Measurements from ENCODE around the gene KMT2C. TPM values are rescaled to one million over a fixed set of nuclear protein-coding genes. Genes with fewer than 3 reads are reported as not detected.
A peak's percentile ranks its signal among the peaks of the same experiment; 100 is the strongest.
"Not testable (repeated sequence)": the region's sequence is repeated elsewhere in the genome, so short reads cannot be mapped to it uniquely, and the experiment has no call there.

Gene KMT2C
- total RNA-seq, 8 experiments from 2014 or later: 27.8 to 64.0 (median 35.8) TPM

DNA sequence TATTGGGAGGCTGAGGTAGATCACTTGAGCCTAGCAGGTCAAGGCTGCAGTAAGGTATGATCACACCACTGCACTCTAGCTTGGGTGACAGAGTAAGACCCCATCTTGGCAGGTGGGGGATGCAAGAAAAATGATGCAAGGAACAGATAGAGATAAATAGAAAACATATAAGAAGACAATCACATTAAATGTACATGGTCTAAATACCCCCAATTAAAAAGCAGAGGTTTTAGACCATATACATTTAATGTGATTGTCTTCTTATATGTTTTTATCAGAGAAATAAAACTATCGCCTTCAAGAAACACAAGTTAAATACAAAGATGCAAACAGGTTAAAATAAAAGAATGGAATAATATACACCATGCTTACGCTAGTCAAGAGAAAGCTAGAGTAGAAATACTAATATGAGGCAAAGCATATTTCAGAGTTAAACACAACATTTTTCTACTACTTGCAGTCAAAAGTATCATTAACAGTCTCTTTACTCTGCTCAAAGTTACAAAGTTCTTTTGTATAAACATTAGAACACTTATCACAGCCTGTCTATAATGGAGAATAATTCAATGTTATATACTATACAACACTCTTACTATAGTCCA lies 136.2 kb downstream of the KMT2C start:
- H3K27ac ChIP-seq; H3K4me3 ChIP-seq; H3K4me1 ChIP-seq (replicated peaks in 1 of 2); ATAC-seq (replicated peaks in 6 of 8); in situ Hi-C loops (cut with MboI; ENCODE audit: low pct_unique_long_range_greater_than_20kb in 2 of 9, low sequenced_read_pairs in 9 of 9, unreplicated experiment in 9 of 9): not testable (repeated sequence)
- whole genome bisulfite sequencing, 10 experiments: 75 to 100% (median 100%) methylated on average over 1 of the region's 2 CpGs; no CpG with 5 or more reads in 6 of the 10 experiments

DNA sequence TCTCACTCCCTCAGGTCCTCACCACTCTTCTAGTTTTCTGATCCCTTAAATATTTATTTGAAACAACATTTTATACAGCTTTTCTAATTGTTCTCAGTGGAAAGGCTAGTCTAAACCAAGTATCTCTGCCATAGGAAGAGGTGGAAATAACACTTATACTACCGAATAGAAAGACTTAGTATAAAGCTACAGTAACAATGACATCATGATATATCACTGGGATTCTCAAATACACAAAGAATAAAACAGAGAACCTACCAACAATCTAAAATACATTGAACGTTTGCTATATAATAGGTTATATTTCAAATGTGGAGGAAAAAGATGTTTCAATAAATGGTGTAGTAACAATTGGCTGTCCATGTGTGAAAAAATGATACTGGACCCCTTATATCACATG lies 142.9 kb downstream of the KMT2C start:
- Histone ChIP-seq H3K4me3 (no peak overlapping the region), H3K4me1 (replicated peaks in 1 of 2) (no peaks in the 10 kb centered on the region), H3K27ac (no peak overlapping the region)
- WGBS, 10 experiments: 60 to 100% (median 92%) methylated on average over 1 to 2 of the region's 2 CpGs
- no peak for ATAC-seq (replicated peaks in 6 of 8)
- in situ Hi-C loops (cut with MboI; ENCODE audit: low pct_unique_long_range_greater_than_20kb in 2 of 9, low sequenced_read_pairs in 9 of 9, unreplicated experiment in 9 of 9): no loop called here

DNA sequence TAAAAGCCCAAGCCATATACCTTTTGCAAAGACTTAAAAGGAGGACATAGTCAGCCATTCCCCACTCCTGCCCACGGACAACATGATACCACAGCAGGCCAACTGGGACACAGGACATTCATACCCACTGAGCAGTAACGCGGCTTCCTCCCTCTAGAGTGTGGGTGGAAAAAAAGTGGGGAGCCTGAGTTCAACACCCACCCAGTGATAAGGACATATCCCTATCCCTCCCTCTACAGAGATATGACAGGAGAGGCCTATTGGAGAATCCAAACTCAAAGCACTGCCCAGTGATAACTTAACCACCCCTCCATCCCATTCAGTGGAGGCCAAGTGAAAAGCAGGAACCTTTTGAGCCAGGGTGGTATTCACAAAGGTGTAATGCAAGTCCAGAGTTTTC lies 148.8 kb downstream of the KMT2C start:
- ATAC-seq (replicated peaks in 6 of 8); H3K4me3 ChIP-seq; H3K27ac ChIP-seq; in situ Hi-C loops (cut with MboI; ENCODE audit: low pct_unique_long_range_greater_than_20kb in 2 of 9, low sequenced_read_pairs in 9 of 9, unreplicated experiment in 9 of 9); H3K4me1 ChIP-seq (replicated peaks in 1 of 2): not testable (repeated sequence)
- 70 to 100% (median 100%) methylated on average over 1 to 2 of the region's 3 CpGs; no CpG with 5 or more reads in 4 of the 10 experiments for WGBS, 10 experiments

DNA sequence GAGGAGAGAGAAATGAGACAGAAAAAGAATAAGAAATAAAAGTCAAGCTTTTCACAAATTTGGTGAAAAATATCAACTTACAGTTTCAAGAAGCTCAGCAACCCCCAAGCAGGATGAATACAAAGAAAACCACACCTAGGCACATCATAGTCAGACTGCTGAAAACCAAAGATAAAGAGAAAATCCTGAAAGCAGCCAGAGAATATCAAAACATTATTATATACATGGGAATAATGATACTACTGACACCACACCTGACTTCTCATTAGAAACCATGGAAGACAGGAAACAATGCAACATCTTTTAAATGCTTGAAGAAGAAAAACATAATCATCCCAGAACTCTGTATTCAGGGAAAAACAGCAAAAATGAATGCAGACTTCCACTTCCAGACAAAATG lies 149.6 kb downstream of the KMT2C start:
- in situ Hi-C loops (cut with MboI; ENCODE audit: low pct_unique_long_range_greater_than_20kb in 2 of 9, low sequenced_read_pairs in 9 of 9, unreplicated experiment in 9 of 9); ATAC-seq (replicated peaks in 6 of 8); H3K27ac ChIP-seq; H3K4me3 ChIP-seq; H3K4me1 ChIP-seq (replicated peaks in 1 of 2): not testable (repeated sequence)

DNA sequence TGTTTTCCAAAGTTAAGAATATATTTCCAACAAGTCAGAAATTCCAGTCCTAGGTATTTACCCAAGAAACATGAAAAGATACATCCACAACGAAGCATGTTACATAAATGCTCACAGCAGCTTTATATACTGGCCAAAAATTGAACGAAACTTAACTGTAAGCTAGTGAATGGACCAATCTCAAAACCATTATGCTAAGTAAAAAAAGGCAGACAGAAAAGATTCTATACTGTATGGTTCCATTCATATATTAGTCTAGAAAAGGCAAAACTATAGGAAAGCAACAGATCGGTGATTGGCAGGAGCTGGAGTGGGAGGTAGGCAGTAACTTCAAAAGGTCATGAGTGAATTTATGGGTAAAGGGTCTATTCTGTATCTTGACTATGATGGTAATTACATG lies 150.8 kb downstream of the KMT2C start:
- ATAC-seq (replicated peaks in 6 of 8); H3K4me3 ChIP-seq; H3K27ac ChIP-seq; in situ Hi-C loops (cut with MboI; ENCODE audit: low pct_unique_long_range_greater_than_20kb in 2 of 9, low sequenced_read_pairs in 9 of 9, unreplicated experiment in 9 of 9); H3K4me1 ChIP-seq (replicated peaks in 1 of 2): not testable (repeated sequence)
- WGBS, 10 experiments: 60 to 100% (median 78%) methylated on average over 1 to 3 of the region's 3 CpGs

DNA sequence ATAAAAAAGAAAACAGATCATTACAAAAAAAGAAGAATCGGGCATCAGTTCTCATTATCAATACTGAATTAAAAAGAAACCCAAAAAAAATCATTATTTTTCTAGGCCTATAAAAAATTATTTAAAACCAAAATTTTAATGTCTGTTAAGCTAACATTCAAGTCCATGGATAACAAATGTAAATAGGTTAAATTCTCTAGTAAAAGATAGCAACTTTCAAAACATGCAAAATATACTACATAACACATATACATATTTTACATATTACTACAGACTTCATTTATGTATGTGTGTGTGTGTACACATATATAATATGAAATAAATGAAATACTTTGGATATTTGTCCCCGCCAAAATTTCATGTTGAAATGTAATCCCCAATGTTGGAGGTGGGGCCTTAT lies 158.1 kb downstream of the KMT2C start:
- in situ Hi-C loops (cut with MboI; ENCODE audit: low pct_unique_long_range_greater_than_20kb in 2 of 9, low sequenced_read_pairs in 9 of 9, unreplicated experiment in 9 of 9); H3K27ac ChIP-seq; ATAC-seq (replicated peaks in 6 of 8); H3K4me3 ChIP-seq; H3K4me1 ChIP-seq (replicated peaks in 1 of 2): not testable (repeated sequence)
- WGBS, 10 experiments: 95 to 100% (median 100%) methylated on average over 1 to 2 of the region's 2 CpGs; no CpG with 5 or more reads in 1 of the 10 experiments

DNA sequence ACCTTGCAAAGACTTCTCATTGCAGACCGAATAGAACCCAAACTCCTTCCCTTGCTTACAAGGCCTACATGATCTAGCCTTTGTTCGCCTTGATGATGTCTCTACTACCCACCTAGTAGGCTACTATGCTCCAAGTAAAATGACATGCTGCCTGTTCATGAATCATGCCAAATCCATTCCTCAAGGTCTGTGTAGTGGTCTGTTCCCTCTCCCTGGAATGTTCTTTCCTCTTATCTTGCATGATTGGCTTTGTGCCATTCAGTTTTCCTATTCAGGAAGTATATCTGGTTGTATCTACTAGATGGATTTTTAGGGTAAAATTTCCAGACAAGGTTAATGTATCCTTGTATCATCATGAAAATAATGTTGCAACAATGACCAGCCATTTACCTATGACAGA lies 165.4 kb downstream of the KMT2C start:
- 82 to 100% (median 100%) methylated on average over 1 to 2 of the region's 2 CpGs; no CpG with 5 or more reads in 2 of the 10 experiments for WGBS, 10 experiments
- H3K27ac ChIP-seq; H3K4me3 ChIP-seq; H3K4me1 ChIP-seq (replicated peaks in 1 of 2); in situ Hi-C loops (cut with MboI; ENCODE audit: low pct_unique_long_range_greater_than_20kb in 2 of 9, low sequenced_read_pairs in 9 of 9, unreplicated experiment in 9 of 9); ATAC-seq (replicated peaks in 6 of 8): not testable (repeated sequence)

DNA sequence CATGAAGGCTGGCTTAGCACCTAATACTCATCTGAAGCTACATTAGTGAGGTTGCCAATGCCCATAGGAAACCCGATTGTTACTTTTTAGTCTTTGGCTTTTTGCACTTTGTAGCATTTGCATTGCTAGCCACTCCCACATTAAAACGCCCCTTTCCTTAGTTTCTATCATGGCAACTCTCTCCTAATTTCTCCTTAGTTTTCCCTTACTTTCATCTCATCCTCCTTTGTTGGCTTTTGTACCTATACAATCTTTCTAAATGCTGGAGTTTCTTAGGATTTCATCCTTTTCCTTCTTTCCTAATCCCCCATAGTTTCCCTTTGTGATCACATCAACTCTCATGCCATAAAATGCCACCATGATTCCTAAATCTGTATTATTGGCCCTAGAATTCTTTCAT lies 168.9 kb downstream of the KMT2C start:
- H3K4me1 ChIP-seq (replicated peaks in 1 of 2); in situ Hi-C loops (cut with MboI; ENCODE audit: low pct_unique_long_range_greater_than_20kb in 2 of 9, low sequenced_read_pairs in 9 of 9, unreplicated experiment in 9 of 9); H3K27ac ChIP-seq; H3K4me3 ChIP-seq; ATAC-seq (replicated peaks in 6 of 8): not testable (repeated sequence)
- 40 to 100% (median 82%) methylated on average over 1 to 2 of the region's 2 CpGs for WGBS, 10 experiments

DNA sequence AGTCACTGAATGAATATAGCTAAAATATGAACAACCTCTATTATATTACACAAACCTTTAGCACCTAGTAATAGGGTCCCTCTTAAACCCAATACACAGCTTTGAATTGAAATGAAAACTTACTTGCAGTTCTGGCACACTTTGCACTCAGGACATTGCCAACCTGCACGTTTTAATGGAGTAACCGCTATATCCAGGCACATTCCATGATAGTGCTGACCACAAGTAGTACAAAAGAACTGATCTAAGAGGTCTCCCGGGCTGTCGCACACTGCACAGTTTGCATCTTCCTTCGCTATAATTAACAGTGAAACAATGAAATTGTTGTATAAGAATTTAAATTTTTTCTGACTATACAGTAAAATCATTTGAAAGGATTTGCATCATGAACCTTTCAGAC lies 170.9 kb downstream of the KMT2C start:
- WGBS, 10 experiments: 80% methylated on average over 2 of the region's 5 CpGs; no CpG with 5 or more reads in 9 of the 10 experiments
- in situ Hi-C loops (cut with MboI; ENCODE audit: low pct_unique_long_range_greater_than_20kb in 2 of 9, low sequenced_read_pairs in 9 of 9, unreplicated experiment in 9 of 9); ATAC-seq (replicated peaks in 6 of 8); H3K27ac ChIP-seq; H3K4me3 ChIP-seq; H3K4me1 ChIP-seq (replicated peaks in 1 of 2): not testable (repeated sequence)

DNA sequence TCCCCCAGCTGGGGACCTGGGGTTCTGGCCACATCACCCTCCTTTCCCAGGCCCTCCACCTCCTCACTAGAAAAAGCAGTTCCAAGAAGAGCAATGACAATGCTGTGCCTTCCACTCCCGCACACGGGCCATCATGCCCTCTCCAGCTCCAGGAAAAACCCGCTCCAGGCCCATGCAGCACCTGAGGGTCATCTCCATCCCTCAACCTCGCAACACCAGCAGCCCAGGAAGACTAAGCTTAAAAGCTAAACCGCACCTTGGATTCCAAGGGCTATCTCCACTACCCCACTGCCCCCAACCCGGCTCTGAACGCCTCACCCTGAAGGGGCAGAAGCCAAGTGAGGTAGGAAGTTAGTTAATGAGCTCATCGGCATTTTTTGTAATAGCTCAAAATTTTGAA lies 173.7 kb downstream of the KMT2C start:
- H3K4me1 ChIP-seq (replicated peaks in 1 of 2); ATAC-seq (replicated peaks in 6 of 8); H3K4me3 ChIP-seq; H3K27ac ChIP-seq; in situ Hi-C loops (cut with MboI; ENCODE audit: low pct_unique_long_range_greater_than_20kb in 2 of 9, low sequenced_read_pairs in 9 of 9, unreplicated experiment in 9 of 9): not testable (repeated sequence)
- 92 to 100% (median 97%) methylated on average over 2 to 7 of the region's 8 CpGs; no CpG with 5 or more reads in 3 of the 10 experiments for WGBS, 10 experiments

DNA sequence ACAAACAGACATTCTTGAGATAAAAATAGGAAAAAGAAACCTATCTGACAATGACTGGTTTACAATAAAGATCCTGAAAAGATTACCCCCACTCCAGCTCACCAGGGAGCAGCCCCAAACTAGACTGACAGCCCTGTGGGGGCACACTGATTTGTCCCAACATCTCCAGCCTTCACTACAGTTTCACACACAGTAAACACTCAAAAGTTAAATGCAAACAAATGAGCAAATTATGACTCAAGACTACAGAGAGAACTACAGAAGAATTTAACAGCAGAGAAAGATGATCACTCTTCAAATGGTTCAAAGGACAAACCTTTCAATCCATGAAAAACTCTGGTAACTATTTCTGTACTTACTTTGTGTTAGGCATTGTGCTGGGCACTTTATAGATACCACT lies 176.2 kb downstream of the KMT2C start:
- in situ Hi-C loops (cut with MboI; ENCODE audit: low pct_unique_long_range_greater_than_20kb in 2 of 9, low sequenced_read_pairs in 9 of 9, unreplicated experiment in 9 of 9); H3K4me1 ChIP-seq (replicated peaks in 1 of 2); H3K4me3 ChIP-seq; H3K27ac ChIP-seq: not testable (repeated sequence)
- ATAC-seq (replicated peaks in 6 of 8): peak in 1 of 8 experiments; percentile 42

DNA sequence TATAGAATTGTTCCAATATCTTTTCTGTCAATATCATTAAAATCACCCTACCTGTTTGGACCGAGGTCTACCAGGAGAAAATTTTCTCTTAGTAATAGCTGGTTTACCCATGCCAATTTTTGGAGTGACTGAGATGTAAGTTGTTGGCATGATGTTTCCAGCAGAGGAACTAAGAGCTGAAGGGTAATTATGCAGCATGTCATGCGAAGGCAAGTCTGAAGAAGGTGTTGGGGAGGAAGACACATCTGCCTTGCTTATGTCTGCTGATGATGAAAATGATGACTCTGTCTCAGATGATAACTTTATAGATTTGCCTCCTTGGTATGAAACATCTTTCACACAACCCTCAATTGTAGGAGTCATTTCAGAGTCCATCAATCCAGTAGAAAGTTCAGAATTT lies 188.0 kb downstream of the KMT2C start:
- H3K27ac ChIP-seq; H3K4me1 ChIP-seq (replicated peaks in 1 of 2); H3K4me3 ChIP-seq; ATAC-seq (replicated peaks in 6 of 8); in situ Hi-C loops (cut with MboI; ENCODE audit: low pct_unique_long_range_greater_than_20kb in 2 of 9, low sequenced_read_pairs in 9 of 9, unreplicated experiment in 9 of 9): not testable (repeated sequence)
- WGBS, 10 experiments: no CpG with 5 or more reads among the region's 2 CpGs

DNA sequence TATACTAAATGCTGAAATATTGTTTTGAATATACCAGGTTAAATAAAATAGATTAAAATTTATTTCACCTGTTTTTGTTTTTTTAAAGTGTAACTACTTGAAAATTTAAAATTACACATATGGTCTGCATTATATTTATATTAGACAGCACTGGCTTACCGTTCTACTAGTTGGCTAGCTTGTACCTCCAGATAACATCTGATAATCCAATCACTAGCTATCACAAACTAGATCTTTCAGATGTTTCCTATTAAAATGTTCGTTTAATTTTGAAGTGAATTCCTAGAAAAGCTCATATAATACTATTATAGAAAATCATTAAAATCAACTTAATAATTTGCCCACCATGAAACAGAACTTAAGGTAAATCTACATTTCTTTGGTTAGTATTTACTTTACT lies 190.4 kb downstream of the KMT2C start:
- in situ Hi-C loops (cut with MboI; ENCODE audit: low pct_unique_long_range_greater_than_20kb in 2 of 9, low sequenced_read_pairs in 9 of 9, unreplicated experiment in 9 of 9); ATAC-seq (replicated peaks in 6 of 8): not testable (repeated sequence)
- 17 to 100% (median 100%) methylated on average over 1 to 2 of the region's 2 CpGs; no CpG with 5 or more reads in 1 of the 10 experiments for WGBS, 10 experiments

DNA sequence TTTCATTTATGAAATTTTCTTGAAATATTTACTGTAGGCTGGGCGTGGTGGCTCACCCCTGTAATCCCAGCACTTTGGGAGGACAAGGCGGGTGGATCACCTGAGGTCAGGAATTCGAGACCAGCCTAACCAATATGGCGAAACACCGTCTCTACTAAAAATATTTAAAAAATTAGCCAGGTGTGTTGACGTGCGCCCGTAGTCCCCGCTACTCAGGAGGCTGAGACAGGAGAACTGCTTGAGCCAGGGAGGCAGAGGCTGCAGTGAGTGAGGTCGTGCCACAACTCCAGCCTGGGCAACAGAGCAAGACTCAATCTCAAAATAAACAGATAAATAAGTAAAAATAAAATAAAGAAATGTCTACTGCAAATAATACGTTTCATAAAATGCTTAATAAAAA lies 192.3 kb downstream of the KMT2C start:
- H3K4me3 ChIP-seq; in situ Hi-C loops (cut with MboI; ENCODE audit: low pct_unique_long_range_greater_than_20kb in 2 of 9, low sequenced_read_pairs in 9 of 9, unreplicated experiment in 9 of 9); H3K27ac ChIP-seq; H3K4me1 ChIP-seq (replicated peaks in 1 of 2); ATAC-seq (replicated peaks in 6 of 8): not testable (repeated sequence)
- 96 to 100% (median 100%) methylated on average over 1 to 10 of the region's 11 CpGs; no CpG with 5 or more reads in 2 of the 10 experiments for WGBS, 10 experiments

More for the DNA sequence above, 190.4 kb downstream of the KMT2C start:
- H3K4me1 ChIP-seq (replicated peaks in 1 of 2); H3K27ac ChIP-seq; H3K4me3 ChIP-seq: not testable (repeated sequence)

Measured in motor neuron (in vitro differentiated cells).